Measurements from ENCODE around the gene CACNA1C. TPM values are rescaled to one million over a fixed set of nuclear protein-coding genes. Genes with fewer than 3 reads are reported as not detected.

Gene CACNA1C
- total RNA-seq, 2 experiments from 2014 or later: 0.69 to 1.4 TPM

DNA sequence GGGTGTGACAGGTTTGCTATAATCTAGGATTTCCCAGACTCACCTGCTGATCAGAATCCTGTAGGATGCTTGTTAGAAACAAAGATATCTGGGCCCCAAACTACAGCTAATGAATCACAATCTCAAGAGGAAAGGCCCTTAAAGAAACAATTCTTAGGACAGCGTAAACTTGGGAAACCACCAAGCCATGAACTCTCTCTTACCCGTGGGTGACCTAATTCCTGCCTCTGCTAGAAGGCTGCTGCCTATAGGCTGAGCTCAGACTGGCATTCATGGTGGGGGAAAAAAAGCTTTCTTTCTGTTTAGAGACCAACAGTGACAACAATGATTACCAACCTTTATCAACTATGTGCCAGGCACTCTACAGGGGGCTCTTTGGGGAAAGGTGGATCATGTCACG, 528.0 kb downstream of the CACNA1C start:
- ChIA-PET CTCF (ENCODE audit: unreplicated experiment) (no interaction called here), POLR2A (interaction anchor here (0.6 to 1.2 kb wide), 2 partner anchors 542 to 599 kb away, joined by 3 read pairs; no protein-coding TSS in a partner anchor)
- no peak for DNase-seq (ENCODE audit: low spot score)

DNA sequence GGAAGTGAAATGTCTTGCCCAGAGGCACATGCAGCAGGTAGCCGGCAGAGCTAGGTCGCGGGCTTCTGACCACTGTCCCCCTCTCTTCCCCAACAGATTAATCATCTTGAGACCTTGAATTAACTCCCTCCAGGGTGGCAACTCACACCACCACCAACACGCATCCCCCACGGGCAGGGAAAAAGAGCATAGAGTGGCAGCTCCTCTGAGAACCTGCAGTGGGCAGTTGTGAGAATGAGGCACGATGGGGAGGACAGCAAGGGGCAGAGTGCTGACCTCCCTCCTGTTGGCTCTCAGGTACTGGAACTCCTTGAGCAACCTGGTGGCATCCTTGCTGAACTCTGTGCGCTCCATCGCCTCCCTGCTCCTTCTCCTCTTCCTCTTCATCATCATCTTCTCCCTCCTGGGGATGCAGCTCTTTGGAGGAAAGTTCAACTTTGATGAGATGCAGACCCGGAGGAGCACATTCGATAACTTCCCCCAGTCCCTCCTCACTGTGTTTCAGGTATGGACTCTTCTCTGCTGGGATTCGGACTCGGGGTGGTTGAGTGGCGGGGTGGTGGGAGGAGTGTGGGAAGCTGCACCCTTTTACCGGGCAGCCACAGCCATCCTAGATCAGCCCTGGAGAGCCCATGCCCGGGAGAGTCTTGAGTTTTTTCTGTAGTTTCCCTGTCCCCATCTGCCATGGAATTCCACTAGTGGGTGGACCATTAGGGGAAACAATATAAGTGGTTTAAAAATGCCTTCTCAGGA, 528.7 kb downstream of the CACNA1C start:
- Histone ChIP-seq H3K36me3 (ENCODE audit: insufficient read depth, low read length) (no peaks in the 10 kb centered on the region), H4K20me1 (ENCODE audit: insufficient read depth, low read length) (no peaks in the 10 kb centered on the region), H2AFZ (ENCODE audit: low read length) (no peak overlapping the region), H3K9me2 (ENCODE audit: insufficient read depth, low read length) (no peaks in the 10 kb centered on the region), H3K4me1 (ENCODE audit: insufficient read depth, low read length, poor library complexity, severe bottlenecking) (no peaks in the 10 kb centered on the region), H3K79me2 (ENCODE audit: insufficient read depth, low read depth, low read length) (no peaks in the 10 kb centered on the region), H3K27ac (ENCODE audit: low read depth, low read length, poor library complexity, severe bottlenecking) (no peak overlapping the region), H3K4me2 (ENCODE audit: low read length) (no peak overlapping the region), H3K4me3 (ENCODE audit: low read depth, low read length, poor library complexity, severe bottlenecking) (no peak overlapping the region), H3K9me3 (ENCODE audit: low read length) (no peaks in the 10 kb centered on the region)
- ChIA-PET POLR2A (interaction anchor here (0.6 kb wide), 1 partner anchor 600 kb away, joined by 3 read pairs; no protein-coding TSS in a partner anchor), CTCF (ENCODE audit: unreplicated experiment) (no interaction called here)
- intact Hi-C loops (cut with micrococcal nuclease; ENCODE audit: unreplicated experiment): loop anchor here (2.0 to 5.0 kb wide), 3 partner anchors 289 to 785 kb away; no protein-coding TSS in a partner anchor
- DNase-seq (ENCODE audit: low spot score): no peak
- TF ChIP-seq, protein P1, sequence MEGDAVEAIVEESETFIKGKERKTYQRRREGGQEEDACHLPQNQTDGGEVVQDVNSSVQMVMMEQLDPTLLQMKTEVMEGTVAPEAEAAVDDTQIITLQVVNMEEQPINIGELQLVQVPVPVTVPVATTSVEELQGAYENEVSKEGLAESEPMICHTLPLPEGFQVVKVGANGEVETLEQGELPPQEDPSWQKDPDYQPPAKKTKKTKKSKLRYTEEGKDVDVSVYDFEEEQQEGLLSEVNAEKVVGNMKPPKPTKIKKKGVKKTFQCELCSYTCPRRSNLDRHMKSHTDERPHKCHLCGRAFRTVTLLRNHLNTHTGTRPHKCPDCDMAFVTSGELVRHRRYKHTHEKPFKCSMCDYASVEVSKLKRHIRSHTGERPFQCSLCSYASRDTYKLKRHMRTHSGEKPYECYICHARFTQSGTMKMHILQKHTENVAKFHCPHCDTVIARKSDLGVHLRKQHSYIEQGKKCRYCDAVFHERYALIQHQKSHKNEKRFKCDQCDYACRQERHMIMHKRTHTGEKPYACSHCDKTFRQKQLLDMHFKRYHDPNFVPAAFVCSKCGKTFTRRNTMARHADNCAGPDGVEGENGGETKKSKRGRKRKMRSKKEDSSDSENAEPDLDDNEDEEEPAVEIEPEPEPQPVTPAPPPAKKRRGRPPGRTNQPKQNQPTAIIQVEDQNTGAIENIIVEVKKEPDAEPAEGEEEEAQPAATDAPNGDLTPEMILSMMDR (conservative IDR thresholded peaks at IDR 0.05; ENCODE audit: low read length): no peak
- no peak for TF ChIP-seq EZH2phosphoT487 (IDR thresholded peaks at IDR 0.05; ENCODE audit: borderline replicate concordance, low read depth, low read length)
- no TSS peak for BruUV-seq (replicated peaks)

More for the DNA sequence above, 528.0 kb downstream of the CACNA1C start:
- TF ChIP-seq EZH2phosphoT487 (IDR thresholded peaks at IDR 0.05; ENCODE audit: borderline replicate concordance, low read depth, low read length): no peak
- TF ChIP-seq, protein P1 (conservative IDR thresholded peaks at IDR 0.05; ENCODE audit: low read length): no peak
- Histone ChIP-seq H3K4me2 (ENCODE audit: low read length) (no peak overlapping the region), H3K4me3 (ENCODE audit: low read depth, low read length, poor library complexity, severe bottlenecking) (no peak overlapping the region), H3K9me3 (ENCODE audit: low read length) (no peaks in the 10 kb centered on the region), H3K79me2 (ENCODE audit: insufficient read depth, low read depth, low read length) (no peaks in the 10 kb centered on the region), H3K4me1 (ENCODE audit: insufficient read depth, low read length, poor library complexity, severe bottlenecking) (no peaks in the 10 kb centered on the region), H4K20me1 (ENCODE audit: insufficient read depth, low read length) (no peaks in the 10 kb centered on the region), H2AFZ (ENCODE audit: low read length) (no peak overlapping the region), H3K9me2 (ENCODE audit: insufficient read depth, low read length) (no peaks in the 10 kb centered on the region), H3K27ac (ENCODE audit: low read depth, low read length, poor library complexity, severe bottlenecking) (no peak overlapping the region), H3K36me3 (ENCODE audit: insufficient read depth, low read length) (no peaks in the 10 kb centered on the region)
- intact Hi-C loops (cut with micrococcal nuclease; ENCODE audit: unreplicated experiment): loop anchor here (5.0 kb wide), 1 partner anchor 289 kb away; no protein-coding TSS in a partner anchor
- BruUV-seq (replicated peaks): no TSS peak

DNA sequence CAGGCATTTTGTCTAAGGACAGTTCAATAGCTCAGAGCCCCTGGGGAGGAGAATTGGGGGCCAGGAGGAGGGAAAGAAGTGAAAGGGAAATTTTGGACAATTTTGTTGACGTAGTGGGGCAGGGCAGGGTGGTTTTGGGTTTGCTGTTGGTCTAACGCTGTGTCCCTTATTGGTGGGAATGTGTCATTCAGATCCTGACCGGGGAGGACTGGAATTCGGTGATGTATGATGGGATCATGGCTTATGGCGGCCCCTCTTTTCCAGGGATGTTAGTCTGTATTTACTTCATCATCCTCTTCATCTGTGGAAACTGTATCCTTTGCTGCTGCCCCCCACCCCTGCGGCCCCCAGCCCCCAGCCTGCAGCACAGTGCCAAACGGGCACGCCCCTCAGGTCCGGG, 529.8 kb downstream of the CACNA1C start:
- POLR2A ChIA-PET: no interaction called here
- intact Hi-C loops (cut with micrococcal nuclease; ENCODE audit: unreplicated experiment): loop anchor here (2.0 to 5.0 kb wide), 3 partner anchors 290 to 786 kb away; no protein-coding TSS in a partner anchor

More for the DNA sequence above, 529.8 kb downstream of the CACNA1C start:
- TF ChIP-seq, protein P1 (conservative IDR thresholded peaks at IDR 0.05; ENCODE audit: low read length): no peak
- no peak for TF ChIP-seq EZH2phosphoT487 (IDR thresholded peaks at IDR 0.05; ENCODE audit: borderline replicate concordance, low read depth, low read length)
- Histone ChIP-seq H3K27ac (ENCODE audit: low read depth, low read length, poor library complexity, severe bottlenecking) (no peak overlapping the region), H3K4me1 (ENCODE audit: insufficient read depth, low read length, poor library complexity, severe bottlenecking) (no peaks in the 10 kb centered on the region), H3K4me2 (ENCODE audit: low read length) (no peak overlapping the region), H3K9me2 (ENCODE audit: insufficient read depth, low read length) (no peaks in the 10 kb centered on the region), H4K20me1 (ENCODE audit: insufficient read depth, low read length) (no peaks in the 10 kb centered on the region), H3K36me3 (ENCODE audit: insufficient read depth, low read length) (no peaks in the 10 kb centered on the region), H2AFZ (ENCODE audit: low read length) (no peak overlapping the region), H3K4me3 (ENCODE audit: low read depth, low read length, poor library complexity, severe bottlenecking) (no peak overlapping the region), H3K79me2 (ENCODE audit: insufficient read depth, low read depth, low read length) (no peaks in the 10 kb centered on the region), H3K9me3 (ENCODE audit: low read length) (no peaks in the 10 kb centered on the region)
- DNase-seq (ENCODE audit: low spot score): no peak
- no TSS peak for BruUV-seq (replicated peaks)
- CTCF ChIA-PET (ENCODE audit: unreplicated experiment): no interaction called here
